Spleen (tissue), 11 donors: ENCODE data around the gene PHKB. TPM values are rescaled to one million over a fixed set of nuclear protein-coding genes. Genes with fewer than 3 reads are reported as not detected.
"Not testable (repeated sequence)": the region's sequence is repeated elsewhere in the genome, so short reads cannot be mapped to it uniquely, and the experiment has no call there.

ENCODE experiments used
- DNase-seq: peaks from one replicate; pipeline ENCODE4 v3.0.0-alpha.2; 2020
- H3K27ac ChIP-seq, 8 donors: fragments of 200-600 bp; sonication (generic) in 7 of 8; 1 replicate in 4 of 8; 2 replicates in 4 of 8; pipeline versions ENCODE4 v1.5.0 to v1.8.0; 2016 to 2021; ENCODE audit warnings: inconsistent platforms in 4 of 8, mild to moderate bottlenecking in 4 of 8, moderate library complexity in 1 of 8
- H3K27me3 ChIP-seq, 7 donors: fragments of 200-600 bp; sonication (generic) in 6 of 7; replicated peaks in 1 of 7; 1 replicate in 4 of 7; 2 replicates in 3 of 7; pipeline versions ENCODE4 v1.5.0 to v1.8.0; 2016 to 2021; ENCODE audit warnings: inconsistent platforms in 3 of 7, mild to moderate bottlenecking in 1 of 7
- H3K36me3 ChIP-seq, 6 donors: fragments of 200-600 bp; sonication (generic) in 5 of 6; 1 replicate in 4 of 6; 2 replicates in 2 of 6; pipeline versions ENCODE4 v1.5.0 to v1.8.0; 2016 to 2021; ENCODE audit warnings: inconsistent platforms in 2 of 6
- H3K4me1 ChIP-seq, 6 donors: fragments of 200-600 bp; sonication (generic) in 5 of 6; 1 replicate in 3 of 6; 2 replicates in 3 of 6; pipeline versions ENCODE4 v1.5.0 to v1.8.0; 2016 to 2021; ENCODE audit warnings: inconsistent platforms in 3 of 6
- H3K4me3 ChIP-seq, 8 donors: fragments of 200-600 bp; sonication (generic) in 7 of 8; 1 replicate in 4 of 8; 2 replicates in 4 of 8; pipeline versions ENCODE4 v1.5.0 to v1.8.0; 2016 to 2021; ENCODE audit warnings: inconsistent platforms in 4 of 8, mild to moderate bottlenecking in 4 of 8, moderate library complexity in 2 of 8
- H3K9me3 ChIP-seq, 8 donors: fragments of 200-600 bp; sonication (generic) in 7 of 8; 1 replicate in 4 of 8; 2 replicates in 4 of 8; pipeline versions ENCODE4 v1.5.0 to v1.8.0; 2016 to 2021; ENCODE audit warnings: inconsistent platforms in 4 of 8
- POLR2A ChIP-seq, 3 donors: fragments of 450-650 bp; IDR thresholded peaks; one replicate each; pipeline ENCODE4 v1.5.1; 2017; ENCODE audit warnings: antibody characterized with exemption in 3 of 3, mild to moderate bottlenecking in 1 of 3
- POLR2AphosphoS5 ChIP-seq, 3 donors: sonication (generic); formaldehyde crosslinking; IDR thresholded peaks; one replicate each; pipeline ENCODE4 v1.5.1; 2017; ENCODE audit warnings: antibody characterized with exemption in 3 of 3
- WGBS, 5 donors: extraction: QIAGEN DNeasy Blood & Tissue Kit in 3 of 5; methylation state at CpG; one replicate each; pipeline versions ENCODE4 v1.1.5 to v1.1.7; 2013 to 2018; 5-methylcytosine and 5-hydroxymethylcytosine counted together
- intact Hi-C: fragments of 100-400 bp; cut with DNase I; formaldehyde crosslinking; loops from one replicate; pipeline ENCODE4 v1.15.0; 2023; ENCODE audit warnings: low total_unique reads
- polyA plus RNA-seq, 3 donors: library from polyadenylated mRNA; stranded (reverse); fragments of 200-250 nt; gene quantifications; one replicate each; pipeline ENCODE4 v1.2.1, GENCODE V29; 2013
- total RNA-seq, 7 donors: library from RNA; depleted of rRNA in 3 of 7; stranded (reverse); fragments of >200 nt in 3 of 7; fragmentation: NEBNext Ultra II Directional in 4 of 7; extraction: Animal tissue kit (Norgen Biotek cat#: 25700) in 4 of 7; gene quantifications; one replicate each; pipeline versions ENCODE4 v1.1.0 to v1.2.1, GENCODE V29; 2016 to 2021
- TF ChIP-seq, protein P1 (sequence below), 11 experiments: fragments of 200-600 bp in 7 of 11; fragments of 450-650 bp in 4 of 11; sonication (generic) in 4 of 11; IDR thresholded peaks in 8 of 11; conservative IDR thresholded peaks in 3 of 11; 1 replicate in 7 of 11; 2 replicates in 4 of 11; pipeline versions ENCODE4 v1.4.0 to v1.8.0; 2016 to 2021; ENCODE audit warnings: antibody characterized with exemption in 11 of 11, inconsistent platforms in 4 of 11, mild to moderate bottlenecking in 1 of 11
- donor health status: healthy with polysubstance abuse.
- donor health status: DM: no; HTN: no; CAD: no; lungs with moderate emphysema.
- donor health status: DM: no; HTN: no; CAD: no.
- donor health status: Bipolar disorder and iron deficiency.
- donor health status: healthy.
- donor health status: DM: no; HTN: no; CAD: no.
- donor health status: DM: yes; HTN: yes; CAD: no.

Gene PHKB
- total and polyA plus RNA-seq, 10 donors: 19.7 to 168 (median 99.1) TPM

- intact Hi-C loops: no loop called here
- no peaks in the 10 kb centered on the region for H3K27me3 ChIP-seq
- no peak for DNase-seq
- H3K36me3 ChIP-seq: peaks cover 0 to 65% (median 41%) of the 10 kb centered on the region in 6 donors
- 94 to 97% (median 96%) methylated on average over 11 of the region's 11 CpGs for WGBS, 5 donors
- TF ChIP-seq POLR2AphosphoS5 (IDR thresholded peaks at IDR 0.05) (no peak), POLR2A (IDR thresholded peaks at IDR 0.05) (no peak)
- TF ChIP-seq, protein P1, sequence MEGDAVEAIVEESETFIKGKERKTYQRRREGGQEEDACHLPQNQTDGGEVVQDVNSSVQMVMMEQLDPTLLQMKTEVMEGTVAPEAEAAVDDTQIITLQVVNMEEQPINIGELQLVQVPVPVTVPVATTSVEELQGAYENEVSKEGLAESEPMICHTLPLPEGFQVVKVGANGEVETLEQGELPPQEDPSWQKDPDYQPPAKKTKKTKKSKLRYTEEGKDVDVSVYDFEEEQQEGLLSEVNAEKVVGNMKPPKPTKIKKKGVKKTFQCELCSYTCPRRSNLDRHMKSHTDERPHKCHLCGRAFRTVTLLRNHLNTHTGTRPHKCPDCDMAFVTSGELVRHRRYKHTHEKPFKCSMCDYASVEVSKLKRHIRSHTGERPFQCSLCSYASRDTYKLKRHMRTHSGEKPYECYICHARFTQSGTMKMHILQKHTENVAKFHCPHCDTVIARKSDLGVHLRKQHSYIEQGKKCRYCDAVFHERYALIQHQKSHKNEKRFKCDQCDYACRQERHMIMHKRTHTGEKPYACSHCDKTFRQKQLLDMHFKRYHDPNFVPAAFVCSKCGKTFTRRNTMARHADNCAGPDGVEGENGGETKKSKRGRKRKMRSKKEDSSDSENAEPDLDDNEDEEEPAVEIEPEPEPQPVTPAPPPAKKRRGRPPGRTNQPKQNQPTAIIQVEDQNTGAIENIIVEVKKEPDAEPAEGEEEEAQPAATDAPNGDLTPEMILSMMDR (IDR thresholded peaks at IDR 0.05 in 8 of 11, conservative IDR thresholded peaks at IDR 0.05 in 3 of 11): no peak
- H3K4me3 ChIP-seq: no peak overlapping the region
- no peak overlapping the region for H3K27ac ChIP-seq
- H3K9me3 ChIP-seq: peaks cover 0 to 32% (median 22%) of the 10 kb centered on the region in 8 donors
- H3K4me1 ChIP-seq: no peaks in the 10 kb centered on the region
Measured at GRCh38 chr16:47553853-47554564, 92.9 kb downstream of the PHKB start.

DNA sequence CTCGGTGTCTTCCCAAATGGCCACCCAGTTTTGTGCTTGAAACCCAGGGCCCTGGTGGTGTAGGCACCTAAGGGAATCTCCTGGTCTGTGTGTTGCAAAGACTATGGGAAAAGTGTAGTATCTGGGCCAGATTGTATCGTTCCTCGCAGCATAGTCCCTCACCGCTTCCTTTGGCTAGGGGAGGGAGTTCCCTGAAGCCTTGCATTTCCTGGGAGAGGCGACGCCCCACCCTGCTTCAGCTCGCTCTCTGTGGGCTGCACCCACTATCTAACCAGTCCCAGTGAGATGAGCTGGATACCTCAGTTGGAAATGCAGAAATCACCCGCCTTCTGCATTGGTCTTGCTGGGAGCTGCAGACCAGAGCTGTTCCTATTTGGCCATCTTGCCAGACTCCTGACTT, 93.5 kb downstream of the PHKB start:
- Histone ChIP-seq H3K36me3 (peaks cover 0 to 61% (median 36%) of the 10 kb centered on the region in 6 donors), H3K9me3 (peaks cover 0 to 29% (median 22%) of the 10 kb centered on the region in 8 donors)
- intact Hi-C loops, H3K4me3 ChIP-seq, H3K4me1 ChIP-seq, DNase-seq, H3K27me3 ChIP-seq, H3K27ac ChIP-seq: not testable (repeated sequence)
- WGBS, 5 donors: 96 to 98% (median 96%) methylated on average over 8 of the region's 8 CpGs

DNA sequence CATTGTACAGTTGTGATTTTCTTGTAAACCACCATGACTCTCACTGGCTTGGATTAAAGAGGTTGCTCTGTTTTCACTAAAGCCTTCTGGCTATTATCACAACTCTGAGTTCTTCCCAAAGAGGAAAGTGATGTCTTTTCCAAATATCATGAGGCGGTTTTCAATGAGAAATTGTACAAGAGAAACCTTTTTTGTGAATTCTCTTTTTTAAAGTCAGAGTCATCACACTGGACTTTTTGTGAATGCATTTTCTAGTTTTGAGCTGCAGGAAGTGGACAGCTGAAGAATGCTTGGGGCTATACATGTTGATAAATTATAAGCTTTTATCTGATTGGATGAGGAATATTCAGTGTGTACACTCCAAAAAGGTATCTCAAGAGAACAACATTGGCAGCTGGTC, 100.2 kb downstream of the PHKB start:
- intact Hi-C loops: no loop called here
- TF ChIP-seq, protein P1 (IDR thresholded peaks at IDR 0.05 in 8 of 11, conservative IDR thresholded peaks at IDR 0.05 in 3 of 11): no peak
- no peak for TF ChIP-seq POLR2AphosphoS5 (IDR thresholded peaks at IDR 0.05)
- no peak for TF ChIP-seq POLR2A (IDR thresholded peaks at IDR 0.05)
- no peak for DNase-seq
- Histone ChIP-seq H3K9me3 (no peaks in the 10 kb centered on the region), H3K27ac (no peak overlapping the region), H3K4me1 (peaks cover 0 to 18% (median 11%) of the 10 kb centered on the region in 6 donors), H3K27me3 (no peaks in the 10 kb centered on the region), H3K4me3 (no peak overlapping the region), H3K36me3 (peaks cover 0 to 28% (median 0%) of the 10 kb centered on the region in 6 donors)
- WGBS, 5 donors: 94 to 100% (median 99%) methylated on average over 1 of the region's 1 CpG

DNA sequence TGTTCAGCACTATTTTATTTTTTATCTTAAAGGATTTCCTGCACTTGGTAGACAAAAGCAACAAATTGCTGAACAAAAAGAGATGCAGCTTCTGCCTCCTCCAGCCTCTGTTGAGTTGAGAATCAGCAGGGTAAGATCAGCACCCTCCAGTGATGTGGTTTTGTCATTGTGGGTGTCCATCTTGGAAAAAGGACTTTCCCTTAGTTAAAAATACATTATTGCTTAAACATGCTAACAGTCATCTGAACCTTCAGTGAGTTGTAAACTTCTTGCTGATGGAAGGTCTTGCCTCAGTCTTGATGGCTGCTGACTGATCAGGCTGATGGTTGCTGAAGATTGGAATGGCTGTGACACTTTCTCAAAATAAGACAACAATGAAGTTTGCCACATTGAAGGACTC, 101.2 kb downstream of the PHKB start:
- Histone ChIP-seq H3K4me3 (no peak overlapping the region), H3K4me1 (peaks cover 0 to 28% (median 13%) of the 10 kb centered on the region in 6 donors), H3K9me3 (no peaks in the 10 kb centered on the region), H3K36me3 (peaks cover 0 to 28% (median 0%) of the 10 kb centered on the region in 6 donors), H3K27me3 (no peaks in the 10 kb centered on the region), H3K27ac (no peak overlapping the region)
- no peak for DNase-seq
- intact Hi-C loops: no loop called here
- TF ChIP-seq, protein P1 (IDR thresholded peaks at IDR 0.05 in 8 of 11, conservative IDR thresholded peaks at IDR 0.05 in 3 of 11): no peak
- TF ChIP-seq POLR2A (IDR thresholded peaks at IDR 0.05) (no peak), POLR2AphosphoS5 (IDR thresholded peaks at IDR 0.05) (no peak)
